Loucy (cell line): ENCODE data around the gene ZDHHC15.

Experiments
- EZH2phosphoT487 ChIP-seq: fragments of 200-600 bp; IDR thresholded peaks from 2 replicates; pipeline ENCODE4 v1.6.1; 2018; ENCODE audit warnings: antibody characterized with exemption, mild to moderate bottlenecking, moderate library complexity, borderline replicate concordance
- TF ChIP-seq, protein P1 (sequence below): fragments of 200-600 bp; sonication (generic); conservative IDR thresholded peaks from 2 replicates; pipeline ENCODE4 v1.5.1; 2014; ENCODE audit warnings: mild to moderate bottlenecking, antibody characterized with exemption, low read length

DNA sequence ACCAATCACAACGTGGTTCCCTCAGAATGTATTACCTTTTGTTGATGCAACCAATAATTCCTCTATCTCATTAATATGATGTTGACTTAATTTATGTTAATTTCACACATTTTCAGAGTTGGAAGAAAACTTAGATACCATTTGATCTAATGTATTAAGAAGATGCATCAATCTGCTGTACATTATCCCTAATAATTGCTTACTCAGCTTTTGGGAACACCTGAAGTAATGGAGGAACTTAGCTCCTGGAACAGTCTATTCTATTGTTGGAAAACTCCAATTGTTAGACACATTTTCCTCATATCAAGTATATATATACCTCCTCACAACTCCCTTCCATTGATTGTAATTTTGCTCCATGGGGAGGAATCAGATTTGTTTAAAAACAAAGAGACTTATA lies 38.9 kb downstream of the ZDHHC15 start:
- TF ChIP-seq, protein P1, sequence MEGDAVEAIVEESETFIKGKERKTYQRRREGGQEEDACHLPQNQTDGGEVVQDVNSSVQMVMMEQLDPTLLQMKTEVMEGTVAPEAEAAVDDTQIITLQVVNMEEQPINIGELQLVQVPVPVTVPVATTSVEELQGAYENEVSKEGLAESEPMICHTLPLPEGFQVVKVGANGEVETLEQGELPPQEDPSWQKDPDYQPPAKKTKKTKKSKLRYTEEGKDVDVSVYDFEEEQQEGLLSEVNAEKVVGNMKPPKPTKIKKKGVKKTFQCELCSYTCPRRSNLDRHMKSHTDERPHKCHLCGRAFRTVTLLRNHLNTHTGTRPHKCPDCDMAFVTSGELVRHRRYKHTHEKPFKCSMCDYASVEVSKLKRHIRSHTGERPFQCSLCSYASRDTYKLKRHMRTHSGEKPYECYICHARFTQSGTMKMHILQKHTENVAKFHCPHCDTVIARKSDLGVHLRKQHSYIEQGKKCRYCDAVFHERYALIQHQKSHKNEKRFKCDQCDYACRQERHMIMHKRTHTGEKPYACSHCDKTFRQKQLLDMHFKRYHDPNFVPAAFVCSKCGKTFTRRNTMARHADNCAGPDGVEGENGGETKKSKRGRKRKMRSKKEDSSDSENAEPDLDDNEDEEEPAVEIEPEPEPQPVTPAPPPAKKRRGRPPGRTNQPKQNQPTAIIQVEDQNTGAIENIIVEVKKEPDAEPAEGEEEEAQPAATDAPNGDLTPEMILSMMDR = no peak
- TF ChIP-seq EZH2phosphoT487 = no peak
